Measurements from ENCODE around the gene GOLT1A.
A peak's percentile ranks its signal among the peaks of the same experiment; 100 is the strongest.

The GOLT1A gene

DNA sequence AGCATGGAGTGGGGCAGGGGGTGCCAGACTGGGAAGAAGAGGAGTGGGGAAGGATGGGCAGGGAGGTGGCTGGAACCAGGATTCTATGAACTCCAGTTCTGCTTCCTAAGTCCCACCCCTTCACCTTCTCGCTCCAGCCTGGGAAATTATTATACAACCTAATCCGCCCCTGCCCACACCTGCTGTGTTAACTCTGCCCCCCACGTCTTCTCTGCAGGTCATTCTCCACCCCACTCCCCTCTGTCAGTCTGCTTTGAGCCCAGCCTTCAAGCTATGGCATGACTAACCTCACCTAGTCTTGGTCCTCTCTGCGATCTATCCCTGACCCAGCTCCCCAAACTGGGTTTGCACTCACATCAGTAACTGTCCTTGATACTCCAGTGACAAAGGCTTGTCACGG, 46.0 kb upstream of the GOLT1A start:
- no peak overlapping the region for H3K4me3 ChIP-seq (ENCODE audit: low read depth, low read length)
- DNase-seq (ENCODE audit: low read depth): no peak
- TF ChIP-seq, protein P1, sequence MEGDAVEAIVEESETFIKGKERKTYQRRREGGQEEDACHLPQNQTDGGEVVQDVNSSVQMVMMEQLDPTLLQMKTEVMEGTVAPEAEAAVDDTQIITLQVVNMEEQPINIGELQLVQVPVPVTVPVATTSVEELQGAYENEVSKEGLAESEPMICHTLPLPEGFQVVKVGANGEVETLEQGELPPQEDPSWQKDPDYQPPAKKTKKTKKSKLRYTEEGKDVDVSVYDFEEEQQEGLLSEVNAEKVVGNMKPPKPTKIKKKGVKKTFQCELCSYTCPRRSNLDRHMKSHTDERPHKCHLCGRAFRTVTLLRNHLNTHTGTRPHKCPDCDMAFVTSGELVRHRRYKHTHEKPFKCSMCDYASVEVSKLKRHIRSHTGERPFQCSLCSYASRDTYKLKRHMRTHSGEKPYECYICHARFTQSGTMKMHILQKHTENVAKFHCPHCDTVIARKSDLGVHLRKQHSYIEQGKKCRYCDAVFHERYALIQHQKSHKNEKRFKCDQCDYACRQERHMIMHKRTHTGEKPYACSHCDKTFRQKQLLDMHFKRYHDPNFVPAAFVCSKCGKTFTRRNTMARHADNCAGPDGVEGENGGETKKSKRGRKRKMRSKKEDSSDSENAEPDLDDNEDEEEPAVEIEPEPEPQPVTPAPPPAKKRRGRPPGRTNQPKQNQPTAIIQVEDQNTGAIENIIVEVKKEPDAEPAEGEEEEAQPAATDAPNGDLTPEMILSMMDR (IDR thresholded peaks at IDR 0.05; ENCODE audit: control insufficient read depth, extremely low read depth, insufficient read depth): no peak

- DNase-seq (ENCODE audit: low read depth): no peak
- no peak overlapping the region for H3K4me3 ChIP-seq (ENCODE audit: low read depth, low read length)
- TF ChIP-seq, protein P1 (IDR thresholded peaks at IDR 0.05; ENCODE audit: control insufficient read depth, extremely low read depth, insufficient read depth): no peak
Measured at GRCh38 chr1:204259196-204259595, 45.4 kb upstream of the GOLT1A start.

DNA sequence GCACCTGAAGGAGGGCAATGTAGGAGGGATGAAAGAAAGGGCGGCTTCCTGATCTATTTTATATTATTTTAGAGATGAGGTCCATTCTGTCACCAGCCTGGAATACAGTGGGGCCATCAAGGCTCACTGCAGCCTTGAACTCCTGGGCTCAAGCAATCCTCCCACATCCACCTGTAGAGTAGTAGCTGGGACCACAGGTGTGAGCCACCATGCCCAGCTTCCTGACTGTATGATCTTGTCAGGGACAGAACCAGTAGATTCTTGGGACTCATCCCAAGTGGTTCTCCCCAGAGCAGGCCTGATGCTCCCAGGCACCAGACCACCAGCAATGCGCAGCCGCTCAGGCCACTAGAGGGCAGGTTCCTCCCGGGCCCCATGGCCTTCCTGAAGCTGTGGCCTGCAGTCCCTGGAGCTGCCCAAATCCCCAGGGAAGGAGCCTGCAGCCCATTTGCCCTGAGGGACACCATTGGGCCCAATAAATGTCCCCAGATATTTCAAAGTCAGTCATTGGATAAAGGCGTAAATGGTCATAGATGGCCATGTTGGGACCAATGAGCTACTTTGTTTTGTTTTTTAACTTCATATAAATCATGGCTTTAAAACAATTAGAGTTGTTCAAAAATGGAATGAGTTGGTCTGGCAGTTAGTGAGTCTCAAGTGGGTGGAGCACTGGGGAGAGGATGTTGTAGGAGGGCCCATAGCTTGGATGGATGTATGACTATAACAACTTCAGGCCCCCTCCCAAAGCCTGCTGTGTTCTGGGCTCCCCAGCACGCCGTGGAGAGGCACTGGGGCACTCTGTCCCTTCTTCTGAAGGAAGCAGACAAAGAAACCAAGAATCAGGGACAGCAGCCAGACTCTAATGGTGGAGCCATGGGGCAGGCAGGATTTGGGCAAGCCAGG, 44.7 kb upstream of the GOLT1A start:
- DNase-seq (ENCODE audit: low read depth): no peak
- TF ChIP-seq, protein P1 (IDR thresholded peaks at IDR 0.05; ENCODE audit: control insufficient read depth, extremely low read depth, insufficient read depth): peak; percentile 67
- H3K4me3 ChIP-seq (ENCODE audit: low read depth, low read length): no peak overlapping the region

GRCh38 chr1:204257446-204257845, 43.7 kb upstream of the GOLT1A start:
- TF ChIP-seq, protein P1 (IDR thresholded peaks at IDR 0.05; ENCODE audit: control insufficient read depth, extremely low read depth, insufficient read depth): no peak
- no peak for DNase-seq (ENCODE audit: low read depth)
- no peak overlapping the region for H3K4me3 ChIP-seq (ENCODE audit: low read depth, low read length)

- H3K4me3 ChIP-seq (ENCODE audit: low read depth, low read length): no peak overlapping the region
- TF ChIP-seq, protein P1 (IDR thresholded peaks at IDR 0.05; ENCODE audit: control insufficient read depth, extremely low read depth, insufficient read depth): no peak
- no peak for DNase-seq (ENCODE audit: low read depth)
Measured at GRCh38 chr1:204256531-204256930, 42.7 kb upstream of the GOLT1A start.

DNA sequence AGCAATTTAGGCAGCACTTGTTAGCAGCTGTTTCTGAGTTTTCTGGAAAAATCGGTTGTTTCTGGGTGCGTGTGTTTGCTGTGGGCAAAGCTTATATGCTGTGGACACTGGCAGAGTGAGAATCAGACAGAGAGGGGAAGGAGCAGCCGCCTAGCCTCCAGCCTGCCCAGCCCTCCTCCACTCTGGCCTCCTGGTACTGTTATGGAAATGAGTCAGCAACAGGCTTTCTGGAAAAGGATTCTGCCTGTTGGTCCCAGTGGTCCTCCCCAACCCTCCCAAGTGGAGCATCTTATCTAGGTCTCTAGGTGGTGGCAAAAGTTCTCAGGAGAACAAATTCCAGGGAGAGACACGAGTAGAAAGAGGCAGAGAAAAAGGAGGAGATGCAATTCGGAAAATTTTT, 42.2 kb upstream of the GOLT1A start:
- no peak for DNase-seq (ENCODE audit: low read depth)
- no peak overlapping the region for H3K4me3 ChIP-seq (ENCODE audit: low read depth, low read length)
- TF ChIP-seq, protein P1 (IDR thresholded peaks at IDR 0.05; ENCODE audit: control insufficient read depth, extremely low read depth, insufficient read depth): no peak

DNA sequence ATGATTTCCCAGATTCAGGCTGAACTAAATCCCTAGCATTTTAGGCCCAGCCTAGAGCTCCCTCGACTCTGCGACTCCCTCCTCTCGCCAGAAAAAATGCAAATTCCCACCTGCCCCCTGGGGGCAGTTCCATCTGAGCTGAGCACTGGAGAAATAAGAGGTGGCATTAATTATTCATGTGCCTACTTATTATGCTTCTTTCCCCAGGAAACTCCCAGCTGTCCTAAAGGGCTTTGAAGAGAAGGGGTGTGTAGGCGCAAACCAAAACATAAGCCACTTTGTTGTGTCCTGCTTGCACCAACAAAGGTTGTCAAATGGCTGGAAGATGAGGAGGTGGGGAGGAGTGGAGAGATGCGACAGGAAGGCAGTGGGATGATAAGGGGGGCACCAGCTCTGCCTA, 41.4 kb upstream of the GOLT1A start:
- no peak for DNase-seq (ENCODE audit: low read depth)
- TF ChIP-seq, protein P1 (IDR thresholded peaks at IDR 0.05; ENCODE audit: control insufficient read depth, extremely low read depth, insufficient read depth): no peak
- no peak overlapping the region for H3K4me3 ChIP-seq (ENCODE audit: low read depth, low read length)

Data from LNCaP clone FGC (cell line).